Measurements from ENCODE around the gene OAS1.

The OAS1 gene

GRCh38 chr12:112938751-112939150 lies 32.0 kb downstream of the OAS1 start:
- DNase-seq (ENCODE audit: low spot score), result no peak
- H3K27me3 ChIP-seq (ENCODE audit: control insufficient read depth in 3 of 3, insufficient read depth in 3 of 3, low read depth in 1 of 3, low read length in 3 of 3), result peaks cover 0 to 26% (median 22%) of the 10 kb centered on the region in 3 experiments
- no peaks in the 10 kb centered on the region for H3K36me3 ChIP-seq (replicated peaks in 1 of 2; ENCODE audit: control insufficient read depth in 2 of 2, insufficient read depth in 2 of 2, low read length in 2 of 2)
- H3K4me3 ChIP-seq (ENCODE audit: low read length in 2 of 2), result peak overlapping the region in 1 of 2 donors; percentile 40
- H3K27ac ChIP-seq (replicated peaks; ENCODE audit: low read length), result no peak overlapping the region
- H3K4ac ChIP-seq (ENCODE audit: low read length), result no peak overlapping the region
- peaks cover 0 to 1% of the 10 kb centered on the region in 2 donors for H3K9me3 ChIP-seq (replicated peaks in 1 of 2; ENCODE audit: control insufficient read depth in 2 of 2, insufficient read depth in 1 of 2, low read depth in 1 of 2, low read length in 2 of 2)
- H3K14ac ChIP-seq (ENCODE audit: low read length), result no peak overlapping the region
- H3K23ac ChIP-seq (ENCODE audit: low read depth, low read length, poor library complexity), result no peak overlapping the region
- H3K9ac ChIP-seq (ENCODE audit: low read depth, low read length, poor library complexity), result no peak overlapping the region
- no peak overlapping the region for H4K8ac ChIP-seq (ENCODE audit: low read depth, low read length)
- H2BK12ac ChIP-seq (ENCODE audit: low read length), result no peak overlapping the region
- peak overlapping the region; percentile 91 for H2AFZ ChIP-seq (ENCODE audit: low read length)
- H3K79me1 ChIP-seq (ENCODE audit: low read depth, low read length), result no peaks in the 10 kb centered on the region
- H3K18ac ChIP-seq (ENCODE audit: low read length), result no peak overlapping the region
- no peak overlapping the region for H2BK120ac ChIP-seq (ENCODE audit: low read depth, low read length)
- WGBS, 2 donors (ENCODE audit: extremely low coverage in 2 of 2, insufficient read length in 2 of 2, insufficient replicate concordance in 1 of 2), result no CpG with 5 or more reads among the region's 11 CpGs
- peak overlapping the region; percentile 51 for H3K4me2 ChIP-seq (ENCODE audit: insufficient read depth, low read length, poor library complexity, severe bottlenecking)
- H4K91ac ChIP-seq (ENCODE audit: low read depth, low read length, poor library complexity), result no peak overlapping the region
- H2BK15ac ChIP-seq (ENCODE audit: low read length), result no peak overlapping the region
- peaks cover 0 to 7% of the 10 kb centered on the region in 2 donors for H3K4me1 ChIP-seq (ENCODE audit: control insufficient read depth in 2 of 2, insufficient read depth in 1 of 2, low read depth in 1 of 2, low read length in 2 of 2)
- H2AK5ac ChIP-seq (ENCODE audit: low read depth, low read length), result no peak overlapping the region
- H2BK5ac ChIP-seq (ENCODE audit: low read length), result no peak overlapping the region

GRCh38 chr12:112939761-112940381 lies 33.1 kb downstream of the OAS1 start:
- H2BK5ac ChIP-seq (ENCODE audit: low read length), result no peak overlapping the region
- no peak overlapping the region for H3K4me2 ChIP-seq (ENCODE audit: insufficient read depth, low read length, poor library complexity, severe bottlenecking)
- WGBS, 2 donors (ENCODE audit: extremely low coverage in 2 of 2, insufficient read length in 2 of 2, insufficient replicate concordance in 1 of 2), result no CpG with 5 or more reads among the region's 7 CpGs
- H2AK5ac ChIP-seq (ENCODE audit: low read depth, low read length), result no peak overlapping the region
- no peak overlapping the region for H3K9ac ChIP-seq (ENCODE audit: low read depth, low read length, poor library complexity)
- peaks cover 0 to 7% of the 10 kb centered on the region in 2 donors for H3K4me1 ChIP-seq (ENCODE audit: control insufficient read depth in 2 of 2, insufficient read depth in 1 of 2, low read depth in 1 of 2, low read length in 2 of 2)
- no peak overlapping the region for H3K14ac ChIP-seq (ENCODE audit: low read length)
- no peak overlapping the region for H3K4ac ChIP-seq (ENCODE audit: low read length)
- H4K8ac ChIP-seq (ENCODE audit: low read depth, low read length), result no peak overlapping the region
- no peak overlapping the region for H3K23ac ChIP-seq (ENCODE audit: low read depth, low read length, poor library complexity)
- no peaks in the 10 kb centered on the region for H3K36me3 ChIP-seq (replicated peaks in 1 of 2; ENCODE audit: control insufficient read depth in 2 of 2, insufficient read depth in 2 of 2, low read length in 2 of 2)
- no peak overlapping the region for H2BK15ac ChIP-seq (ENCODE audit: low read length)
- H4K91ac ChIP-seq (ENCODE audit: low read depth, low read length, poor library complexity), result no peak overlapping the region
- no peak overlapping the region for H2BK120ac ChIP-seq (ENCODE audit: low read depth, low read length)
- no peaks in the 10 kb centered on the region for H3K79me1 ChIP-seq (ENCODE audit: low read depth, low read length)
- H2AFZ ChIP-seq (ENCODE audit: low read length), result no peak overlapping the region
- peaks cover 0 to 26% (median 22%) of the 10 kb centered on the region in 3 experiments for H3K27me3 ChIP-seq (ENCODE audit: control insufficient read depth in 3 of 3, insufficient read depth in 3 of 3, low read depth in 1 of 3, low read length in 3 of 3)
- H3K18ac ChIP-seq (ENCODE audit: low read length), result no peak overlapping the region
- H3K27ac ChIP-seq (replicated peaks; ENCODE audit: low read length), result no peak overlapping the region
- DNase-seq (ENCODE audit: low spot score), result no peak
- H2BK12ac ChIP-seq (ENCODE audit: low read length), result no peak overlapping the region
- peaks cover 0 to 1% of the 10 kb centered on the region in 2 donors for H3K9me3 ChIP-seq (replicated peaks in 1 of 2; ENCODE audit: control insufficient read depth in 2 of 2, insufficient read depth in 1 of 2, low read depth in 1 of 2, low read length in 2 of 2)
- no peak overlapping the region for H3K4me3 ChIP-seq (ENCODE audit: low read length in 2 of 2)

GRCh38 chr12:112941528-112942335 lies 35.0 kb downstream of the OAS1 start:
- Histone ChIP-seq H2BK5ac (ENCODE audit: low read length) (no peak overlapping the region), H3K23ac (ENCODE audit: low read depth, low read length, poor library complexity) (no peak overlapping the region), H3K36me3 (replicated peaks in 1 of 2; ENCODE audit: control insufficient read depth in 2 of 2, insufficient read depth in 2 of 2, low read length in 2 of 2) (no peaks in the 10 kb centered on the region), H3K27me3 (ENCODE audit: control insufficient read depth in 3 of 3, insufficient read depth in 3 of 3, low read depth in 1 of 3, low read length in 3 of 3) (peaks cover 0 to 26% (median 22%) of the 10 kb centered on the region in 3 experiments), H3K18ac (ENCODE audit: low read length) (peak overlapping the region; percentile 27), H3K9me3 (replicated peaks in 1 of 2; ENCODE audit: control insufficient read depth in 2 of 2, insufficient read depth in 1 of 2, low read depth in 1 of 2, low read length in 2 of 2) (peaks cover 0 to 1% of the 10 kb centered on the region in 2 donors), H3K27ac (replicated peaks; ENCODE audit: low read length) (no peak overlapping the region), H2AK5ac (ENCODE audit: low read depth, low read length) (peak overlapping the region; percentile 43), H3K9ac (ENCODE audit: low read depth, low read length, poor library complexity) (no peak overlapping the region), H4K91ac (ENCODE audit: low read depth, low read length, poor library complexity) (no peak overlapping the region), H2AFZ (ENCODE audit: low read length) (no peak overlapping the region), H3K4ac (ENCODE audit: low read length) (no peak overlapping the region), H3K79me1 (ENCODE audit: low read depth, low read length) (no peaks in the 10 kb centered on the region), H2BK15ac (ENCODE audit: low read length) (no peak overlapping the region), H3K4me1 (ENCODE audit: control insufficient read depth in 2 of 2, insufficient read depth in 1 of 2, low read depth in 1 of 2, low read length in 2 of 2) (peaks cover 0 to 7% of the 10 kb centered on the region in 2 donors), H3K14ac (ENCODE audit: low read length) (no peak overlapping the region), H2BK12ac (ENCODE audit: low read length) (no peak overlapping the region), H3K4me2 (ENCODE audit: insufficient read depth, low read length, poor library complexity, severe bottlenecking) (no peak overlapping the region), H4K8ac (ENCODE audit: low read depth, low read length) (no peak overlapping the region), H2BK120ac (ENCODE audit: low read depth, low read length) (peak overlapping the region; percentile 69), H3K4me3 (ENCODE audit: low read length in 2 of 2) (no peak overlapping the region)
- DNase-seq (ENCODE audit: low spot score), result no peak
- no CpG with 5 or more reads among the region's 16 CpGs for WGBS, 2 donors (ENCODE audit: extremely low coverage in 2 of 2, insufficient read length in 2 of 2, insufficient replicate concordance in 1 of 2)

GRCh38 chr12:112942572-112942971 lies 35.8 kb downstream of the OAS1 start:
- Histone ChIP-seq H4K8ac (ENCODE audit: low read depth, low read length) (no peak overlapping the region), H3K14ac (ENCODE audit: low read length) (no peak overlapping the region), H2BK15ac (ENCODE audit: low read length) (no peak overlapping the region), H3K36me3 (replicated peaks in 1 of 2; ENCODE audit: control insufficient read depth in 2 of 2, insufficient read depth in 2 of 2, low read length in 2 of 2) (no peaks in the 10 kb centered on the region), H3K4me1 (ENCODE audit: control insufficient read depth in 2 of 2, insufficient read depth in 1 of 2, low read depth in 1 of 2, low read length in 2 of 2) (peaks cover 0 to 7% of the 10 kb centered on the region in 2 donors), H3K4ac (ENCODE audit: low read length) (no peak overlapping the region), H3K79me1 (ENCODE audit: low read depth, low read length) (no peaks in the 10 kb centered on the region), H2BK12ac (ENCODE audit: low read length) (no peak overlapping the region), H3K9ac (ENCODE audit: low read depth, low read length, poor library complexity) (no peak overlapping the region), H2AFZ (ENCODE audit: low read length) (no peak overlapping the region), H3K27ac (replicated peaks; ENCODE audit: low read length) (no peak overlapping the region), H3K9me3 (replicated peaks in 1 of 2; ENCODE audit: control insufficient read depth in 2 of 2, insufficient read depth in 1 of 2, low read depth in 1 of 2, low read length in 2 of 2) (peaks cover 0 to 1% of the 10 kb centered on the region in 2 donors), H2BK5ac (ENCODE audit: low read length) (no peak overlapping the region), H4K91ac (ENCODE audit: low read depth, low read length, poor library complexity) (no peak overlapping the region), H3K23ac (ENCODE audit: low read depth, low read length, poor library complexity) (no peak overlapping the region), H3K18ac (ENCODE audit: low read length) (no peak overlapping the region), H3K4me2 (ENCODE audit: insufficient read depth, low read length, poor library complexity, severe bottlenecking) (no peak overlapping the region), H3K4me3 (ENCODE audit: low read length in 2 of 2) (no peak overlapping the region), H2AK5ac (ENCODE audit: low read depth, low read length) (no peak overlapping the region), H3K27me3 (ENCODE audit: control insufficient read depth in 3 of 3, insufficient read depth in 3 of 3, low read depth in 1 of 3, low read length in 3 of 3) (peaks cover 0 to 25% (median 22%) of the 10 kb centered on the region in 3 experiments), H2BK120ac (ENCODE audit: low read depth, low read length) (no peak overlapping the region)
- no peak for DNase-seq (ENCODE audit: low spot score)
- WGBS, 2 donors (ENCODE audit: extremely low coverage in 2 of 2, insufficient read length in 2 of 2, insufficient replicate concordance in 1 of 2), result no CpG with 5 or more reads among the region's 1 CpG
